KG1 (cell line): ENCODE measurements around the gene SMIM44.

Experiments
- DNase-seq: peaks from one replicate; lab custom pipeline; 2025; lab: John Stamatoyannopoulos, UW

The SMIM44 gene

GRCh38 chr19:3500429-3501101 is 17.3 kb upstream of the SMIM44 start, which contains the start of gene DOHH:
DOHH (minus strand) TSS chr19:3500674; CDS start chr19:3496814, 3,860 bp downstream.
- DNase-seq, result peak; percentile 97

- DNase-seq, result no peak
Measured at GRCh38 chr19:3499738-3500428, 16.6 kb upstream of the SMIM44 start.

GRCh38 chr19:3497757-3498520 is 14.7 kb upstream of the SMIM44 start:
- no peak for DNase-seq

GRCh38 chr19:3496392-3497273 is 13.4 kb upstream of the SMIM44 start:
- no peak for DNase-seq

GRCh38 chr19:3494559-3494958 is 11.3 kb upstream of the SMIM44 start:
- DNase-seq, result no peak

- no peak for DNase-seq
Measured at GRCh38 chr19:3494051-3494450, 10.8 kb upstream of the SMIM44 start.

- DNase-seq, result no peak
Measured at GRCh38 chr19:3493651-3494050, 10.4 kb upstream of the SMIM44 start.

- no peak for DNase-seq
Measured at GRCh38 chr19:3492919-3493318, 9.7 kb upstream of the SMIM44 start.

GRCh38 chr19:3492131-3492839 is 9.0 kb upstream of the SMIM44 start:
- DNase-seq, result no peak

- DNase-seq, result no peak
Measured at GRCh38 chr19:3491396-3492119, 8.3 kb upstream of the SMIM44 start.

GRCh38 chr19:3482507-3483225 is 575 bp downstream of the SMIM44 start:
- no peak for DNase-seq

- DNase-seq, result no peak
Measured at GRCh38 chr19:3481241-3482090, 1.8 kb downstream of the SMIM44 start.

GRCh38 chr19:3480383-3481091 is 2.7 kb downstream of the SMIM44 start, which contains the start of gene SMIM24:
SMIM24 (minus strand) TSS chr19:3480525; CDS start chr19:3480463, 62 bp downstream.
- DNase-seq, result no peak

GRCh38 chr19:3479834-3480215 is 3.4 kb downstream of the SMIM44 start:
- no peak for DNase-seq

GRCh38 chr19:3479177-3479833 is 3.9 kb downstream of the SMIM44 start:
- DNase-seq, result peak; percentile 91

GRCh38 chr19:3478409-3479176 is 4.6 kb downstream of the SMIM44 start:
- DNase-seq, result peak; percentile 91

- peak; percentile 67 for DNase-seq
Measured at GRCh38 chr19:3477951-3478350, 5.3 kb downstream of the SMIM44 start.
